ENCODE measurements around the gene DBP. TPM values are rescaled to one million over a fixed set of nuclear protein-coding genes. Genes with fewer than 3 reads are reported as not detected.

The DBP gene
- total and polyA plus RNA-seq, 10 of the 15 experiments (the other 5 are each of a cell fraction or from before 2014, with no cell fraction given), result 2.0 to 10.6 (median 6.9) TPM

DNA sequence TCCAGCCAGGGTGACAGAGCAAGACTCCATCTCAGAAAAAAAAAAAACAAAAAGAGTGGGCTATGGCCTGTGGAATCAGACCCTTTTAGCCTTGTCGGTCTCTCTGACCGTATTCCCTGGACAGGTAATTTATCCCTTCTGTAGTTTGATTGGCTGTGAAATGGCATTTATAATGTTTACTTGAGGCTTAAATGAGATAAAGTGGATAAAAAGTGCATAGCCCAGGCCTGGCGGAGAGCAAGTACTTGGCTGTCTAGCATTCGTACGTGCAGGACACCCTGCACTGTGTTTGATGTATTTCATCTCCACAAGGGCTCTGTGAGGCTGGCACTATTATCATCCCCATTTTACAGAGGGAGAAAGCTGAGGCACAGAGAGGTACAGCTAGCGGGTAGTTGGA, 28.6 kb upstream of the DBP start:
- 84% methylated on average over 6 of the region's 6 CpGs for WGBS (ENCODE audit: insufficient coverage, insufficient replicate concordance, low lambda C conversion rate, missing lambda C conversion rate)
- intact Hi-C loops (cut with micrococcal nuclease; ENCODE audit: unreplicated experiment), result no loop called here
- TF ChIP-seq SMC3 (IDR thresholded peaks at IDR 0.05; ENCODE audit: borderline replicate concordance, low read length), result no peak
- TF ChIP-seq SUPT20H (IDR thresholded peaks at IDR 0.05; ENCODE audit: borderline replicate concordance, control insufficient read depth, low read depth, low read length), result no peak
- no peak for TF ChIP-seq SPI1 (IDR thresholded peaks at IDR 0.05; ENCODE audit: borderline replicate concordance, insufficient read depth, low read depth, low read length)
- no peak for TF ChIP-seq HCFC1 (IDR thresholded peaks at IDR 0.05; ENCODE audit: low read length)
- TF ChIP-seq, protein P1, sequence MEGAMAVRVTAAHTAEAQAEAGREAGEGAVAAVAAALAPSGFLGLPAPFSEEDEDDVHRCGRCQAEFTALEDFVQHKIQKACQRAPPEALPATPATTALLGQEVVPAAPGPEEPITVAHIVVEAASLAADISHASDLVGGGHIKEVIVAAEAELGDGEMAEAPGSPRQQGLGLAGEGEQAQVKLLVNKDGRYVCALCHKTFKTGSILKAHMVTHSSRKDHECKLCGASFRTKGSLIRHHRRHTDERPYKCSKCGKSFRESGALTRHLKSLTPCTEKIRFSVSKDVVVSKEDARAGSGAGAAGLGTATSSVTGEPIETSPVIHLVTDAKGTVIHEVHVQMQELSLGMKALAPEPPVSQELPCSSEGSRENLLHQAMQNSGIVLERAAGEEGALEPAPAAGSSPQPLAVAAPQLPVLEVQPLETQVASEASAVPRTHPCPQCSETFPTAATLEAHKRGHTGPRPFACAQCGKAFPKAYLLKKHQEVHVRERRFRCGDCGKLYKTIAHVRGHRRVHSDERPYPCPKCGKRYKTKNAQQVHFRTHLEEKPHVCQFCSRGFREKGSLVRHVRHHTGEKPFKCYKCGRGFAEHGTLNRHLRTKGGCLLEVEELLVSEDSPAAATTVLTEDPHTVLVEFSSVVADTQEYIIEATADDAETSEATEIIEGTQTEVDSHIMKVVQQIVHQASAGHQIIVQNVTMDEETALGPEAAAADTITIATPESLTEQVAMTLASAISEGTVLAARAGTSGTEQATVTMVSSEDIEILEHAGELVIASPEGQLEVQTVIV (IDR thresholded peaks at IDR 0.05; ENCODE audit: borderline replicate concordance, partially characterized antibody), result no peak
- no peak for TF ChIP-seq RCOR1 (conservative IDR thresholded peaks at IDR 0.05; ENCODE audit: low read depth, low read length)
- no peak for TF ChIP-seq EGR1 (IDR thresholded peaks at IDR 0.05; ENCODE audit: borderline replicate concordance in 1 of 2, low read depth in 2 of 2, low read length in 2 of 2)
- no peak for TF ChIP-seq LARP7 (IDR thresholded peaks at IDR 0.05)
- TF ChIP-seq, protein P2, sequence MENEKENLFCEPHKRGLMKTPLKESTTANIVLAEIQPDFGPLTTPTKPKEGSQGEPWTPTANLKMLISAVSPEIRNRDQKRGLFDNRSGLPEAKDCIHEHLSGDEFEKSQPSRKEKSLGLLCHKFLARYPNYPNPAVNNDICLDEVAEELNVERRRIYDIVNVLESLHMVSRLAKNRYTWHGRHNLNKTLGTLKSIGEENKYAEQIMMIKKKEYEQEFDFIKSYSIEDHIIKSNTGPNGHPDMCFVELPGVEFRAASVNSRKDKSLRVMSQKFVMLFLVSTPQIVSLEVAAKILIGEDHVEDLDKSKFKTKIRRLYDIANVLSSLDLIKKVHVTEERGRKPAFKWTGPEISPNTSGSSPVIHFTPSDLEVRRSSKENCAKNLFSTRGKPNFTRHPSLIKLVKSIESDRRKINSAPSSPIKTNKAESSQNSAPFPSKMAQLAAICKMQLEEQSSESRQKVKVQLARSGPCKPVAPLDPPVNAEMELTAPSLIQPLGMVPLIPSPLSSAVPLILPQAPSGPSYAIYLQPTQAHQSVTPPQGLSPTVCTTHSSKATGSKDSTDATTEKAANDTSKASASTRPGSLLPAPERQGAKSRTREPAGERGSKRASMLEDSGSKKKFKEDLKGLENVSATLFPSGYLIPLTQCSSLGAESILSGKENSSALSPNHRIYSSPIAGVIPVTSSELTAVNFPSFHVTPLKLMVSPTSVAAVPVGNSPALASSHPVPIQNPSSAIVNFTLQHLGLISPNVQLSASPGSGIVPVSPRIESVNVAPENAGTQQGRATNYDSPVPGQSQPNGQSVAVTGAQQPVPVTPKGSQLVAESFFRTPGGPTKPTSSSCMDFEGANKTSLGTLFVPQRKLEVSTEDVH (IDR thresholded peaks at IDR 0.05; ENCODE audit: low read depth, partially characterized antibody), result no peak
- TF ChIP-seq, protein P3, sequence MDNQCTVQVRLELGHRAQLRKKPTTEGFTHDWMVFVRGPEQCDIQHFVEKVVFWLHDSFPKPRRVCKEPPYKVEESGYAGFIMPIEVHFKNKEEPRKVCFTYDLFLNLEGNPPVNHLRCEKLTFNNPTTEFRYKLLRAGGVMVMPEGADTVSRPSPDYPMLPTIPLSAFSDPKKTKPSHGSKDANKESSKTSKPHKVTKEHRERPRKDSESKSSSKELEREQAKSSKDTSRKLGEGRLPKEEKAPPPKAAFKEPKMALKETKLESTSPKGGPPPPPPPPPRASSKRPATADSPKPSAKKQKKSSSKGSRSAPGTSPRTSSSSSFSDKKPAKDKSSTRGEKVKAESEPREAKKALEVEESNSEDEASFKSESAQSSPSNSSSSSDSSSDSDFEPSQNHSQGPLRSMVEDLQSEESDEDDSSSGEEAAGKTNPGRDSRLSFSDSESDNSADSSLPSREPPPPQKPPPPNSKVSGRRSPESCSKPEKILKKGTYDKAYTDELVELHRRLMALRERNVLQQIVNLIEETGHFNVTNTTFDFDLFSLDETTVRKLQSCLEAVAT (IDR thresholded peaks at IDR 0.05), result no peak
- TF ChIP-seq, protein P4, sequence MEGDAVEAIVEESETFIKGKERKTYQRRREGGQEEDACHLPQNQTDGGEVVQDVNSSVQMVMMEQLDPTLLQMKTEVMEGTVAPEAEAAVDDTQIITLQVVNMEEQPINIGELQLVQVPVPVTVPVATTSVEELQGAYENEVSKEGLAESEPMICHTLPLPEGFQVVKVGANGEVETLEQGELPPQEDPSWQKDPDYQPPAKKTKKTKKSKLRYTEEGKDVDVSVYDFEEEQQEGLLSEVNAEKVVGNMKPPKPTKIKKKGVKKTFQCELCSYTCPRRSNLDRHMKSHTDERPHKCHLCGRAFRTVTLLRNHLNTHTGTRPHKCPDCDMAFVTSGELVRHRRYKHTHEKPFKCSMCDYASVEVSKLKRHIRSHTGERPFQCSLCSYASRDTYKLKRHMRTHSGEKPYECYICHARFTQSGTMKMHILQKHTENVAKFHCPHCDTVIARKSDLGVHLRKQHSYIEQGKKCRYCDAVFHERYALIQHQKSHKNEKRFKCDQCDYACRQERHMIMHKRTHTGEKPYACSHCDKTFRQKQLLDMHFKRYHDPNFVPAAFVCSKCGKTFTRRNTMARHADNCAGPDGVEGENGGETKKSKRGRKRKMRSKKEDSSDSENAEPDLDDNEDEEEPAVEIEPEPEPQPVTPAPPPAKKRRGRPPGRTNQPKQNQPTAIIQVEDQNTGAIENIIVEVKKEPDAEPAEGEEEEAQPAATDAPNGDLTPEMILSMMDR (IDR thresholded peaks at IDR 0.05 in 2 of 3, conservative IDR thresholded peaks at IDR 0.05 in 1 of 3; ENCODE audit: control insufficient read depth in 2 of 3, extremely low read depth in 1 of 3, insufficient read depth in 1 of 3, low read depth in 3 of 3, low read length in 3 of 3), result no peak
- no peak for FAIRE-seq
- DNase-seq (ENCODE audit: low read depth, low spot score), result no peak
- ATAC-seq, result no peak
- in situ Hi-C loops (cut with MboI), result no loop called here
- POLR2A ChIA-PET, result no interaction called here
- no peaks in the 10 kb centered on the region; the same call in 1 of the 3 replicates for H3K9me3 ChIP-seq (replicated peaks; ENCODE audit: control insufficient read depth, insufficient read depth, low read length)
- no peak overlapping the region for H3K9ac ChIP-seq (ENCODE audit: control insufficient read depth, insufficient read depth, low read length)
- no peak overlapping the region for H3K4me2 ChIP-seq (ENCODE audit: control insufficient read depth, insufficient read depth)
- SMC1A ChIA-PET (ENCODE audit: uncharacterized antibody, unreplicated experiment), result interaction anchor here (1.2 kb wide), 1 partner anchor 9 kb away, joined by 4 read pairs; no protein-coding TSS in a partner anchor
- RAD21 ChIA-PET (ENCODE audit: unreplicated experiment), result interaction anchor here (1.4 kb wide), 1 partner anchor 9 kb away, joined by 3 read pairs; no protein-coding TSS in a partner anchor
- CTCF ChIA-PET, result no interaction called here
- no peaks in the 10 kb centered on the region for H3K79me2 ChIP-seq (ENCODE audit: control insufficient read depth, insufficient read depth, low read length)
- H3K4me3 ChIP-seq, result no peak overlapping the region
- peaks cover 8% of the 10 kb centered on the region for H3K4me1 ChIP-seq (ENCODE audit: control insufficient read depth, insufficient read depth, low read length)
- no peak overlapping the region for H3K27ac ChIP-seq (ENCODE audit: control insufficient read depth, insufficient read depth)
- H4K20me1 ChIP-seq (ENCODE audit: control insufficient read depth, insufficient read depth), result no peaks in the 10 kb centered on the region
- H3K36me3 ChIP-seq (ENCODE audit: control insufficient read depth in 2 of 2, insufficient read depth in 2 of 2, low read length in 1 of 2), result no peaks in the 10 kb centered on the region
- H3K27me3 ChIP-seq (replicated peaks in 1 of 2; ENCODE audit: control insufficient read depth in 2 of 2, insufficient read depth in 2 of 2, low read length in 1 of 2), result no peaks in the 10 kb centered on the region
- H2AFZ ChIP-seq (ENCODE audit: control insufficient read depth, low read depth, low read length), result no peak overlapping the region
- BruUV-seq (replicated peaks), result no TSS peak
